GM23338 (cell line): ENCODE data around the gene RPS2. TPM values are rescaled to one million over a fixed set of nuclear protein-coding genes. Genes with fewer than 3 reads are reported as not detected.

Experiments
- ATAC-seq: fragments of 200-7000 bp; cut with Tn5 transposase; 3 replicates; pipeline ENCODE4 v1.9.1; 2020
- DNase-seq: peaks from one replicate; pipeline ENCODE4 v3.0.0-alpha.2; 2015; ENCODE audit warnings: low spot score
- H2AFZ ChIP-seq: fragments of 200-600 bp; sonication (generic); 2 replicates; pipeline ENCODE4 v1.8.0; 2016; ENCODE audit warnings: antibody characterized with exemption, mild to moderate bottlenecking, moderate library complexity
- H3F3A ChIP-seq: fragments of 200-600 bp; sonication (generic); replicated peaks from 2 replicates; pipeline ENCODE4 v1.8.0; 2017; ENCODE audit warnings: antibody characterized with exemption, mixed run types, low read depth
- H3K27ac ChIP-seq: fragments of 200-600 bp; sonication (generic); 2 replicates; pipeline ENCODE4 v1.6.1; 2016; ENCODE audit warnings: low read depth
- H3K27me3 ChIP-seq: fragments of 200-600 bp; sonication (generic); 2 replicates; pipeline ENCODE4 v1.8.0; 2016; ENCODE audit warnings: mild to moderate bottlenecking, mixed run types, moderate library complexity; ENCODE audit not compliant: insufficient read depth
- H3K36me3 ChIP-seq: fragments of 200-600 bp; sonication (generic); 2 replicates; pipeline ENCODE4 v1.8.0; 2016; ENCODE audit warnings: mild to moderate bottlenecking; ENCODE audit not compliant: insufficient read depth
- H3K4me1 ChIP-seq: fragments of 200-600 bp; sonication (generic); 2 replicates; pipeline ENCODE4 v1.8.0; 2016; ENCODE audit warnings: mild to moderate bottlenecking, moderate library complexity; ENCODE audit not compliant: insufficient read depth
- H3K4me2 ChIP-seq: fragments of 200-600 bp; sonication (generic); 2 replicates; pipeline ENCODE4 v1.7.1; 2017; ENCODE audit warnings: mixed run types
- H3K4me3 ChIP-seq: fragments of 200-600 bp; sonication (generic); 2 replicates; pipeline ENCODE4 v1.6.1; 2016; ENCODE audit warnings: mixed run types
- H3K79me2 ChIP-seq: fragments of 200-600 bp; sonication (generic); replicated peaks from 2 replicates; pipeline ENCODE4 v1.8.0; 2017; ENCODE audit warnings: mild to moderate bottlenecking; ENCODE audit not compliant: insufficient read depth
- H3K9me2 ChIP-seq: fragments of 200-600 bp; sonication (generic); 2 replicates; pipeline ENCODE4 v1.8.0; 2017; ENCODE audit not compliant: insufficient read depth
- H4K20me1 ChIP-seq: fragments of 200-600 bp; sonication (generic); replicated peaks from 2 replicates; pipeline ENCODE4 v1.8.0; 2017; ENCODE audit warnings: mild to moderate bottlenecking; ENCODE audit not compliant: insufficient read depth
- H3K27ac Mint-ChIP-seq: 2 replicates; pipeline ENCODE4 v1.8.0; 2020; ENCODE audit warnings: inconsistent platforms, mild to moderate bottlenecking, moderate library complexity, mixed read lengths
- H3K27me3 Mint-ChIP-seq: 3 replicates; pipeline ENCODE4 v1.8.0; 2022; ENCODE audit warnings: low read depth, mild to moderate bottlenecking, moderate library complexity, mixed read lengths, inconsistent platforms; ENCODE audit not compliant: insufficient read depth, poor library complexity
- H3K36me3 Mint-ChIP-seq: 3 replicates; pipeline ENCODE4 v1.8.0; 2021; ENCODE audit warnings: low read depth, mild to moderate bottlenecking, inconsistent platforms, moderate library complexity, mixed read lengths
- H3K4me1 Mint-ChIP-seq: 3 replicates; pipeline ENCODE4 v1.8.0; 2020; ENCODE audit warnings: mild to moderate bottlenecking, inconsistent platforms, mixed read lengths
- H3K4me3 Mint-ChIP-seq: 3 replicates; pipeline ENCODE4 v1.8.0; 2021; ENCODE audit warnings: moderate library complexity, mild to moderate bottlenecking, inconsistent platforms, mixed read lengths
- H3K9me3 Mint-ChIP-seq: 3 replicates; pipeline ENCODE4 v1.8.0; 2020; ENCODE audit warnings: moderate library complexity, mild to moderate bottlenecking, inconsistent platforms, mixed read lengths
- EZH2 ChIP-seq: fragments of 200-600 bp; sonication (generic); IDR thresholded peaks from one replicate; pipeline ENCODE4 v1.8.0; 2017; ENCODE audit warnings: antibody characterized with exemption, mild to moderate bottlenecking, low read depth; ENCODE audit not compliant: unreplicated experiment
- POLR2AphosphoS5 ChIP-seq: IDR thresholded peaks from 2 replicates; pipeline ENCODE4 v1.6.1; 2016; ENCODE audit warnings: antibody characterized with exemption, low read depth
- ZNF462 ChIP-seq: fragments of 250-450 bp; sonication (Bioruptor Pico); IDR thresholded peaks from 2 replicates; pipeline ENCODE4 v1.5.0; 2020; ENCODE audit warnings: mild to moderate bottlenecking, moderate library complexity
- polyA plus RNA-seq: library from polyadenylated mRNA; unstranded; fragments of >200 nt; fragmentation: Nextera tagmentation; extraction: Ambion mirVana; gene quantifications from 2 replicates; pipeline ENCODE4 v1.2.1, GENCODE V29; 2016
- total RNA-seq: library from RNA; depleted of rRNA; stranded (reverse); fragments of >200 nt; shearing (Covaris generic); gene quantifications from 2 replicates; pipeline ENCODE4 v1.2.3, GENCODE V29; 2014
- TF ChIP-seq, protein P1 (sequence below), 2 experiments: fragments of 200-600 bp in 1 of 2; sonication (generic) in 1 of 2; conservative IDR thresholded peaks; 2 replicates each; pipeline versions ENCODE4 v1.5.1 to v1.6.1; 2016 to 2017; ENCODE audit warnings: antibody characterized with exemption in 2 of 2, low read depth in 2 of 2, mild to moderate bottlenecking in 2 of 2, moderate library complexity in 1 of 2

RPS2 gene
- total and polyA plus RNA-seq, 2 experiments from 2014 or later = 3,786 to 3,992 TPM

- H4K20me1 ChIP-seq = no peaks in the 10 kb centered on the region
- 0 out of 2 replicates have a peak, but pooled peaks cover 6% of the 10 kb centered on the region for H3F3A ChIP-seq
- H3K4me1 ChIP-seq = peaks cover 32% of the 10 kb centered on the region
- no peak overlapping the region for H3K4me3 Mint-ChIP-seq
- no peaks in the 10 kb centered on the region for H3K9me3 Mint-ChIP-seq
- H3K27me3 ChIP-seq = peaks cover 86% of the 10 kb centered on the region
- H3K27ac Mint-ChIP-seq = no peak overlapping the region
- no peaks in the 10 kb centered on the region for H3K9me2 ChIP-seq
- peak; percentile 39 for DNase-seq
- peak overlapping the region; percentile 55; the same call in 1 of the 2 replicates for H3K4me3 ChIP-seq
- H3K4me2 ChIP-seq = no peak overlapping the region; the same call in 1 of the 2 replicates
- H2AFZ ChIP-seq = no peak overlapping the region
- TF ChIP-seq, protein P1, sequence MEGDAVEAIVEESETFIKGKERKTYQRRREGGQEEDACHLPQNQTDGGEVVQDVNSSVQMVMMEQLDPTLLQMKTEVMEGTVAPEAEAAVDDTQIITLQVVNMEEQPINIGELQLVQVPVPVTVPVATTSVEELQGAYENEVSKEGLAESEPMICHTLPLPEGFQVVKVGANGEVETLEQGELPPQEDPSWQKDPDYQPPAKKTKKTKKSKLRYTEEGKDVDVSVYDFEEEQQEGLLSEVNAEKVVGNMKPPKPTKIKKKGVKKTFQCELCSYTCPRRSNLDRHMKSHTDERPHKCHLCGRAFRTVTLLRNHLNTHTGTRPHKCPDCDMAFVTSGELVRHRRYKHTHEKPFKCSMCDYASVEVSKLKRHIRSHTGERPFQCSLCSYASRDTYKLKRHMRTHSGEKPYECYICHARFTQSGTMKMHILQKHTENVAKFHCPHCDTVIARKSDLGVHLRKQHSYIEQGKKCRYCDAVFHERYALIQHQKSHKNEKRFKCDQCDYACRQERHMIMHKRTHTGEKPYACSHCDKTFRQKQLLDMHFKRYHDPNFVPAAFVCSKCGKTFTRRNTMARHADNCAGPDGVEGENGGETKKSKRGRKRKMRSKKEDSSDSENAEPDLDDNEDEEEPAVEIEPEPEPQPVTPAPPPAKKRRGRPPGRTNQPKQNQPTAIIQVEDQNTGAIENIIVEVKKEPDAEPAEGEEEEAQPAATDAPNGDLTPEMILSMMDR (conservative IDR thresholded peaks at IDR 0.05; ENCODE audit: low read depth in 2 of 2) = 0 out of 4 replicates have a peak, but pooled peaks of 1 of the 2 experiments have one; percentile 14
- TF ChIP-seq ZNF462 = no peak
- TF ChIP-seq EZH2 = no peak
- TF ChIP-seq POLR2AphosphoS5 = no peak
- no peaks in the 10 kb centered on the region for H3K36me3 ChIP-seq
- peaks cover 87% of the 10 kb centered on the region for H3K27me3 Mint-ChIP-seq
- H3K36me3 Mint-ChIP-seq = no peaks in the 10 kb centered on the region; the same call in 2 of the 3 replicates
- ATAC-seq = peak; percentile 8
- peaks cover 30% of the 10 kb centered on the region for H3K4me1 Mint-ChIP-seq
- H3K79me2 ChIP-seq = no peaks in the 10 kb centered on the region
- no peak overlapping the region for H3K27ac ChIP-seq
Measured at GRCh38 chr16:1919327-1919998, 45.2 kb downstream of the RPS2 start.
